Measurements from ENCODE around the gene TCEAL3. TPM values are rescaled to one million over a fixed set of nuclear protein-coding genes. Genes with fewer than 3 reads are reported as not detected.
A peak's percentile ranks its signal among the peaks of the same experiment; 100 is the strongest.
"Not testable (repeated sequence)": the region's sequence is repeated elsewhere in the genome, so short reads cannot be mapped to it uniquely, and the experiment has no call there.

Gene TCEAL3, protein sequence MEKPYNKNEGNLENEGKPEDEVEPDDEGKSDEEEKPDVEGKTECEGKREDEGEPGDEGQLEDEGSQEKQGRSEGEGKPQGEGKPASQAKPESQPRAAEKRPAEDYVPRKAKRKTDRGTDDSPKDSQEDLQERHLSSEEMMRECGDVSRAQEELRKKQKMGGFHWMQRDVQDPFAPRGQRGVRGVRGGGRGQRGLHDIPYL
- 49.1 TPM for total RNA-seq

DNA sequence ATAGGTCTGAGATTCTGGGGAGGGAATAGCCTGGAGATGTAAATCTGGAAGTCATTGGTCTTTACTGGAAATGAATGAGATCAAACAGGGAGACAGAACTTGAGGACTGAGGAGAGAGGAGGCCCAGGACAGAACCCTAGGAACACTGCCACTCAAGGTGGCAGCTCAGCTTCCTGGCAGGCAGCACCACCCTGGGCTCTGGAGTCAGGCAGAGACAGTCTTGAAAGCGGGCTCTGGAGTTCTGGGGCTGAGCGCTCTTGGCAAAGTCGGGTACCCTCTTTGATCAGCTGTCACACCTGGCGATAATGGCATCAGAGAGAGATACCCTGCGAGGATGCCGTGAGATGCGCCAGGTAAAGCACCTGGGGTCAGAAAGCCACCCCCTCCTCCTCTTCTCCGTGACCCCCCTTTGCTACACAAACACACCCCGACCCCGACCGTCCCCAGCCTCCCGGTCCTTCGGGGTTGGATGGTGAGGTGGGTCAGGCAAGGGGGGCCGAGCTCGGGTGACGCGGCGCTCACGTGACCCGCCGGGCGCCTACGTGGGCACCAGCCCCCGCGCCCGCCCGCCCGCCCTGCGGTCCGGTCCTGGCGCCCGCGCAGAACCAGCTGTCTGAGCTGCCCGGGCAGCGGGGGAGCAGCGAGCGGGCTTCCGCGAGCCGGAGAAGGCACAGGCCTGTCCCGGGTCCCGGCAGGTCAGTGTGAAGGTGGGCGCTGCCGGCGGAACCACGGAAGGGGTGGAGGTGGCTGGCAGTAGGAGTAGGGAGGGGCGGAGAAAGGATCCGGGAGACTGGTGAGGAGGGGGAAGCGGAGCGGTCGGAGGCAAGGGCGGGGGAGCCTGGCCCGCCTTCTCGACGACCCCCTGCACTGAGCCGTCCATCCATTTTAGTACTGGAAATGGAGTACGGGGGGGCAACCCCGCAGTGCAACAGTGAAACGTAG, at the start of gene TCEAL3:
Gene TCEAL3 (plus strand): TSS at position 600 of the 942 bp plus-strand sequence. CDS start 1,102 bp downstream, outside the sequence.
- peak; percentile 61 for DNase-seq (ENCODE audit: low spot score)

GRCh38 chrX:103560256-103560655, 47.5 kb upstream of the TCEAL3 start:
- DNase-seq (ENCODE audit: low spot score), result no peak

DNA sequence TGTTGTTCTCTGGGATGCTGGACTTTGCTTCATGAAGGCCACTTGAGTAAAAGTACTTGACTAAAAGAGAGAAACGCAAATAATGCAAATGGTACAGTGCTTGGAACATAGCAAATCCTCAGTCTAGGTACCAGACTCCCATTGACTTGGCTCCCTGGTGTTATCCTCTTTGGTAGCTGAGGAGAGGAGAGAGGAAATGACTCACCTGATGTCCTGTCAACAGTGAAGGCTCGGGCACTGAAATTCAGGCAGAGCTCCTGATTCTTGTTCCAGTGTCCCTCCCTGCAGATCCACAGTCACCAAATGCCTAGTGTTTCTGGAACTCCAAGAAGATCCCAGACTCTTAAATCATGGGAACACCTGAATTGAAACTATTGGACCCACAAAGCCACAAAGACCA, 45.0 kb upstream of the TCEAL3 start:
- DNase-seq (ENCODE audit: low spot score), result no peak

DNA sequence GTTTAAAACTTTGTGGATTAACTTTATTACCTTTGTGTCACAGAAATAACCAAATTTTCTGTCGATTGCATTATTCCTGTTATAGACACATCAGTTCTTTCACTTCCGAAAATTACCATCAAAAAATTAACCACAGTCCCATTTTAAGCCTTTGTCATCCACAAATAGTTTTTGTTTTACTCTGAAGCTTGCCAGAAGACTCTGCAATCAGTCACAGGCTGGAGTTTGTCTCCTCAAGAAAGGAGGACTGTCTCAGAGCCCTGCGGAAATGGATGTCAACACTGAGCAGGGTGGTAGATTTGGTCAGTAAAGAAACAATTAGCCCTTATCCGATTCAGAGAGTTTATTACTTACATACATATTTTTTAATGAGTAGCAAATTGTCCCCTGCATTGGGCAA, 42.6 kb upstream of the TCEAL3 start:
- DNase-seq (ENCODE audit: low spot score), result no peak

DNA sequence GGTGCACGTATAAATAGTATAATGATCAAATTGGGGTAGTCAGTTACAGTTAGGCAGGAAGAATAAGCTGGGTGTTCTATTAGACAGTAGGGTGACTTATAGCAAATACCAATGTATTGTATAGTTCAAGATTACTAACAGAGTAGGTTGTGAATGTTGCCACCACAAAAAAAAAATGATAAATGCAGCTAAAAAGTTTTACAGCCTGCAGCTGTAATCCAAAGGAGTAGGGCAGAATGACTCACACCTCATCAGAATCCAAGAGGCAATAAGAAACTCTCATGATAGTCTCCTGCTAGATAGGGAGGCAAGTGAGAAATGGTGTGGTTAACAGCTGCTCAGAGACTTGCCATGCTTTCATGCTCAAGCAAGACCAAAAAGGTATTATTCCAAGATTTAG, 42.0 kb upstream of the TCEAL3 start:
- no peak for DNase-seq (ENCODE audit: low spot score)

GRCh38 chrX:103571121-103571520, 36.6 kb upstream of the TCEAL3 start:
- DNase-seq (ENCODE audit: low spot score), result no peak

- no peak for DNase-seq (ENCODE audit: low spot score)
Measured at GRCh38 chrX:103571726-103572125, 36.0 kb upstream of the TCEAL3 start.

DNA sequence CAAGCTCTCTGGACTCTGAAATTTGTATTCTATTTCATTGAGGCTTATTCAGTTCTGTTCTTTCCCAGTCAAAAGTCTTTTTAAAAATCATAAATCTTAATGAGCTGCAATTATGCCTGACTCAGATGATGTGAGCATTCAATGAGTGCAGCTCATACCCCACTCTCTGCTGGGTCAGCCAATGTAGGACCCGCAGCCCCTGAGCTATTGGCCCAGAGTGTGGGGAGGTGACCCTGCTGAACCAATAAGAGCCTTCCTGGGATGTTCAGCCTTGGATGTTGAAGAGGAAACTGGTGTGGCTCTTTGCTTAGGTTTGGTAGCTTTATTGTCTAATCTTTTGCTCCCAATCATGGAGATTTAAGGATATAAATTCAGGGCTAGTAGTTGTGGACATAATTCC, 34.6 kb upstream of the TCEAL3 start:
- no peak for DNase-seq (ENCODE audit: low spot score)

- DNase-seq (ENCODE audit: low spot score), result no peak
Measured at GRCh38 chrX:103584596-103584995, 23.2 kb upstream of the TCEAL3 start.

- peak; percentile 68 for DNase-seq (ENCODE audit: low spot score)
Measured at GRCh38 chrX:103585411-103586313, 22.1 kb upstream of the TCEAL3 start, which contains the start of gene TCEAL4. TCEAL4 (plus strand) TSS chrX:103585515; CDS start chrX:103586676, 1,161 bp downstream.

GRCh38 chrX:103586314-103586646, 21.5 kb upstream of the TCEAL3 start:
- DNase-seq (ENCODE audit: low spot score), result peak; percentile 55

DNA sequence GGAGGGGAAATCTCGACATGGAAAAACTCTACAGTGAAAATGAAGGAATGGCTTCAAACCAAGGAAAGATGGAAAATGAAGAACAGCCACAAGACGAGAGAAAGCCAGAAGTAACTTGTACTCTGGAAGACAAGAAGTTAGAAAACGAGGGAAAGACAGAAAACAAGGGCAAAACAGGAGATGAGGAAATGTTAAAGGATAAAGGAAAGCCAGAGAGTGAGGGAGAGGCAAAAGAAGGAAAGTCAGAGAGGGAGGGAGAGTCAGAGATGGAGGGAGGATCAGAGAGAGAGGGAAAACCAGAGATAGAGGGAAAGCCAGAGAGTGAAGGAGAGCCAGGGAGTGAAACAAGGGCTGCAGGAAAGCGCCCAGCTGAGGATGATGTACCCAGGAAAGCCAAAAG, 21.1 kb upstream of the TCEAL3 start:
- DNase-seq (ENCODE audit: low spot score), result no peak

DNA sequence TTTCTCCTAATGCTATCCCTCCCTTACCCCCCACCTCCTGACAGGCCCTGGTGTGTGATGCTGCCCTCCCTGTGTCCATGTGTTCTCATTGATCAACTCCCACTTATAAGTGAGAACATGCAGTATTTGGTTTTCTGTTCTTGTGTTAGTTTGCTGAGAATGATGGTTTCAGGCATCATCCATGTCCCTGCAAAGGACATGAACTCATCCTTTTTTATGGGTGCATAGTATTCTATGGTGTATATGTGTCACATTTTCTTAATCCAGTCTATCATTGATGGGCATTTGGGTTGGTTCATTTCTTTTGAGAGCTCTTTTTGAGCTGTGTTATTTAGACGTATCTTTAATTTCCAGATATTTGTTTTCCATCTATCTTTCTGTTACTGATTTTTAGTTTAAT, 15.5 kb upstream of the TCEAL3 start:
- DNase-seq (ENCODE audit: low spot score), result not testable (repeated sequence)

GRCh38 chrX:103595202-103595601, 12.6 kb upstream of the TCEAL3 start:
- DNase-seq (ENCODE audit: low spot score), result not testable (repeated sequence)

- no peak for DNase-seq (ENCODE audit: low spot score)
Measured at GRCh38 chrX:103608306-103608963, 672 bp downstream of the TCEAL3 start.

- DNase-seq (ENCODE audit: low spot score), result no peak
Measured at GRCh38 chrX:103610282-103610681, 2.5 kb downstream of the TCEAL3 start.

GRCh38 chrX:103613362-103613890, 5.7 kb downstream of the TCEAL3 start:
- no peak for DNase-seq (ENCODE audit: low spot score)

DNA sequence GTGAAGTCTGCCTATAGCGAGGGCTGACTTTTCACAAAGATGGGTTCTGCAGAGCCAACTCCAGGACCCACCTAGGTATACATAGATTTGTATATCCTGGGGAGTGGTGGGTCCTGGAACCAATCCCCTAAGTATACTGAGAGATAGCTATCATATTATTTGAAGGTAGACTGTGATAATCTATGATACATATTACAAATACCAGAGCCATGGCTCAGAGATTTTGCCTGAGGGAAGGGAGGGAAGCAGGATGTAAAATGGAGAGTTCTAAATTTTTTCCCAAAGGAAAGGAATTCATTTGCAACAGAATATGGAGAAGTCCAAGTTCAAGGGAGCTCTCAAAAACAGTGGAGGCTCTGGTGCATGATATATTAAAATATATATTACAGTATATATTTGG, 7.2 kb downstream of the TCEAL3 start:
- no peak for DNase-seq (ENCODE audit: low spot score)

DNA sequence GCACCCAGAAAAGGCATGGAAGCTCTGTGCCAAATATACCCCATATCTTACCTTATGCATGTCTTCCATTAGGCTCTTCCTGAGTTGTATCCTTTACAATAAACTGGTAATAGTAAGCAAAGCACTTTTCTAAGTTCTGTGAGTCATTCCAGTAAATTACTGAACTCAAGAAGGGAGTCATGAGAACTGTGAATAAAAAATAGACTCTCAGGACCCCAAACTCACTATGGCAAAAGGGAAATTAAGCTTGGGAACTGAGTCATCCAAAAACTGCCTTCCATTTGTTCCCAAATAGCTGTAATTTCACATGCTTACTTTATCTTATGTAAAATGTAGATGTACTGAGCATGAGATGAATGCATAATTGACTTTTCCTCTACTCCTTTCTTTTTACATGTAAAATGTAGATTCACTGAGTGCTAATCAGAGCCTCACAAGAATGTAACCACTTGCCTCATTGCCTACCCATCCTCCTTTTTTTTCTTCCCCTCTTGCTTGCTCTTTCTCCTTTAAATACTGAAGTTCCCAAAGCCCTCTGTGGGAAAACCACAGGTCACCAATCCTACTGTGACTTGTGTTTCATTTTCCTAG, 8.1 kb downstream of the TCEAL3 start:
- DNase-seq (ENCODE audit: low spot score), result no peak

DNA sequence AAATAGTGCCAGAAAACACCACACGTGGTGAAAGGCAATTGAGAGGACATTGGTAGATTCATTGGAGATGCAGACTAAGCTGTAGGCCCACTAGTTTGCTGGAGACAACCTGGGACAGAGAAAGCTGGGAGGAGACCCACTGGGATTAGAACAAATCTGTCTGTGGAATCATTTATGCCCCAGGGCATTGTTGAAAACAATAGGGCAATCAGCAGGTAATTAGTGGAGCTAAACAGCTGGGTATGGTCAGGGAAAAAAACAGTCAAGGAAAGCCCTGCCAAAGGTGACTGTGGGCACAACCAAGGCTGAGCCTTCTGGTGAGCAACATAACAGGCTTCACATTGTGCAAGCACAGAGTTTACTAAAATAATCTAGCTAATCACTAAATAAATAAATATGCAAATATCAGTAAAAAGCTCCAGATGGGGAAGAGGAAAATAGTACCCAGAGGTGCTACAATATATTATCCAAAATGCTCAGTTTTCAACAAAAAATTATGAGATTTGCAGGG, 9.0 kb downstream of the TCEAL3 start:
- DNase-seq (ENCODE audit: low spot score), result no peak

DNA sequence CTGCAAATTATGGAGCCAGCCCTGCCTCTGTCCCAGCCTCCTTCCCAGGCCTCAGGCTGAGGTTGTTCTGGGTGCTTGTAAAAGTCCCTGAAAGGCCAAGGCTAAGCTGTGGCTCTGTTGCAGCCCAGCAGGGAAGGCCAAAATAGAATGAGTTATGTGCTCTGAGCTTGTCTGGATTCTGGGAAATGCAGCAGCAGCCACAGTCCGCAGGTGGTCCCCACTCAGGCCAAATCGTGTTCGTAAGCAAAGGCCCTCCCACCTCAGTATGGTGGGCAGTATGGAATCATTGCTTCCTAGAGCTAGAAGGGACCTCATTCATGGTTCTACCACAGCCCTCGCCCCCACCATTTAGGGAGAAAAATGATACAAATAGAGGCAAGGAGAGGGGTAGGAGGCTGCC, 16.3 kb downstream of the TCEAL3 start:
- no peak for DNase-seq (ENCODE audit: low spot score)
